OCI-LY1 (cell line): ENCODE measurements around the gene UBE2R2.
A peak's percentile ranks its signal among the peaks of the same experiment; 100 is the strongest.

Experiments
- EZH2 ChIP-seq: fragments of 200-600 bp; sonication (generic), shearing (Covaris generic); IDR thresholded peaks from 2 replicates; pipeline ENCODE4 v1.8.0; 2017; ENCODE audit warnings: borderline replicate concordance, mixed run types, mild to moderate bottlenecking, antibody characterized with exemption, low read length, moderate library complexity, mixed read lengths
- TF ChIP-seq, protein P1 (sequence below): fragments of 200-600 bp; sonication (generic), shearing (Covaris generic); IDR thresholded peaks from 2 replicates; pipeline ENCODE4 v1.5.1; 2017; ENCODE audit warnings: mild to moderate bottlenecking, antibody characterized with exemption, low read length, moderate library complexity, mixed read lengths

DNA sequence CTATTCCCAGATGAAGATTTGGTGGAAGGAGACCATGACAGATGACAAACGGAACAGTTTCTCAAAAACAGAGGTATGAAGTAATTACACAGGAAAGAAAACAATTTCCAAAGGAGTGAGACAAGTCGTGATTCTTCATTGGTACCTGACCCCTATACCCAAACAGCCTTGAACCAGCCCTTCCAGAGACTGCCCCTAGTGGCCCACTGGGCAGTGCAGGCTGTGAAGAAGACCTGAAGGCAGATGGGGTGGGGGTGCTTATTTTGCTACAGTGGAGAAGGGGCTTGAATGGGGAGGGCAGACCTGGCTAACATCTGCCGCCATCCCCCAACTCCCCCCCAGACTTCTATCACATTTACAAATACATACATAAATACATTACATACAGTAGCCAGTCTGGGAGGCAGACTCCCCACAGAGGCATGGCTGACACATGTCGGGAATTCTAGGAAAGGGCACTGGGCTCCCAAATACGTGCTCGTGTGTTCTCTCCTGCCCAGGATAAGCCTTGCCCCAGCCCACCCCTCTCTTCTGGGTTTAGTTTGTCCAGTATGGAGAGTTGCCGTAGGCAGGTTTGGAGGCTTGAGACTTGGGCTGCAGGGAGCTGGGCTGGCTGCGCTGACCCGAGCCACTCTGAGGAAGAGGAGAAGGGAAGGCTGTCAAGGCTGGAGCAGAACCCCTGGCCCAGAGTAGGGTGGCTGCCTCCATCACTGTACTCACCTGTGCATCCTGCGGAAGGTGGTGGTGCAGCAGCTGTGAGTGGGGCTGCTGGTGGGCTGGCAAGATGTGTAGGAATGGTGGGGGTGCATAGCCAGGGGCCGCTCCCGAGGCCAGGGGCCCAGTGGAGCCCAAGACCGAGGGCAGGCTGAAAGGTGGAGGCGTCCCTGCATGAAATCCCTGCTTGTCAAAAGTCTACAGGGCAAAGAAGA lies 105.3 kb downstream of the UBE2R2 start:
- TF ChIP-seq, protein P1, sequence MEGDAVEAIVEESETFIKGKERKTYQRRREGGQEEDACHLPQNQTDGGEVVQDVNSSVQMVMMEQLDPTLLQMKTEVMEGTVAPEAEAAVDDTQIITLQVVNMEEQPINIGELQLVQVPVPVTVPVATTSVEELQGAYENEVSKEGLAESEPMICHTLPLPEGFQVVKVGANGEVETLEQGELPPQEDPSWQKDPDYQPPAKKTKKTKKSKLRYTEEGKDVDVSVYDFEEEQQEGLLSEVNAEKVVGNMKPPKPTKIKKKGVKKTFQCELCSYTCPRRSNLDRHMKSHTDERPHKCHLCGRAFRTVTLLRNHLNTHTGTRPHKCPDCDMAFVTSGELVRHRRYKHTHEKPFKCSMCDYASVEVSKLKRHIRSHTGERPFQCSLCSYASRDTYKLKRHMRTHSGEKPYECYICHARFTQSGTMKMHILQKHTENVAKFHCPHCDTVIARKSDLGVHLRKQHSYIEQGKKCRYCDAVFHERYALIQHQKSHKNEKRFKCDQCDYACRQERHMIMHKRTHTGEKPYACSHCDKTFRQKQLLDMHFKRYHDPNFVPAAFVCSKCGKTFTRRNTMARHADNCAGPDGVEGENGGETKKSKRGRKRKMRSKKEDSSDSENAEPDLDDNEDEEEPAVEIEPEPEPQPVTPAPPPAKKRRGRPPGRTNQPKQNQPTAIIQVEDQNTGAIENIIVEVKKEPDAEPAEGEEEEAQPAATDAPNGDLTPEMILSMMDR: peak; percentile 82
- no peak for TF ChIP-seq EZH2
